Fibroblast of villous mesenchyme (primary cell): ENCODE results near the gene INSYN2A. TPM values are rescaled to one million over a fixed set of nuclear protein-coding genes. Genes with fewer than 3 reads are reported as not detected.
A peak's percentile ranks its signal among the peaks of the same experiment; 100 is the strongest.

Experiments
- DNase-seq: peaks from one replicate; pipeline ENCODE4 v3.0.0-alpha.2; 2010; ENCODE audit warnings: low read depth
- H3K4me3 ChIP-seq: 2 replicates; pipeline ENCODE4 v1.5.1; 2011; ENCODE audit warnings: low read depth, mild to moderate bottlenecking, low read length
- total RNA-seq: library from RNA; depleted of rRNA; stranded (reverse); fragments of >200 nt; gene quantifications from 2 replicates; pipeline ENCODE4 v1.2.3, GENCODE V29; 2012
- TF ChIP-seq, protein P1 (sequence below): IDR thresholded peaks from 2 replicates; pipeline ENCODE4 v1.5.1; 2012; ENCODE audit warnings: low read depth, mild to moderate bottlenecking, low read length; ENCODE audit not compliant: insufficient read depth

INSYN2A gene
- total RNA-seq, 1 donor = under 0.01 TPM

GRCh38 chr10:127198307-127198706 lies 1.9 kb upstream of the INSYN2A start:
- no peak overlapping the region for H3K4me3 ChIP-seq
- DNase-seq = no peak
- TF ChIP-seq, protein P1, sequence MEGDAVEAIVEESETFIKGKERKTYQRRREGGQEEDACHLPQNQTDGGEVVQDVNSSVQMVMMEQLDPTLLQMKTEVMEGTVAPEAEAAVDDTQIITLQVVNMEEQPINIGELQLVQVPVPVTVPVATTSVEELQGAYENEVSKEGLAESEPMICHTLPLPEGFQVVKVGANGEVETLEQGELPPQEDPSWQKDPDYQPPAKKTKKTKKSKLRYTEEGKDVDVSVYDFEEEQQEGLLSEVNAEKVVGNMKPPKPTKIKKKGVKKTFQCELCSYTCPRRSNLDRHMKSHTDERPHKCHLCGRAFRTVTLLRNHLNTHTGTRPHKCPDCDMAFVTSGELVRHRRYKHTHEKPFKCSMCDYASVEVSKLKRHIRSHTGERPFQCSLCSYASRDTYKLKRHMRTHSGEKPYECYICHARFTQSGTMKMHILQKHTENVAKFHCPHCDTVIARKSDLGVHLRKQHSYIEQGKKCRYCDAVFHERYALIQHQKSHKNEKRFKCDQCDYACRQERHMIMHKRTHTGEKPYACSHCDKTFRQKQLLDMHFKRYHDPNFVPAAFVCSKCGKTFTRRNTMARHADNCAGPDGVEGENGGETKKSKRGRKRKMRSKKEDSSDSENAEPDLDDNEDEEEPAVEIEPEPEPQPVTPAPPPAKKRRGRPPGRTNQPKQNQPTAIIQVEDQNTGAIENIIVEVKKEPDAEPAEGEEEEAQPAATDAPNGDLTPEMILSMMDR = peak; percentile 8

DNA sequence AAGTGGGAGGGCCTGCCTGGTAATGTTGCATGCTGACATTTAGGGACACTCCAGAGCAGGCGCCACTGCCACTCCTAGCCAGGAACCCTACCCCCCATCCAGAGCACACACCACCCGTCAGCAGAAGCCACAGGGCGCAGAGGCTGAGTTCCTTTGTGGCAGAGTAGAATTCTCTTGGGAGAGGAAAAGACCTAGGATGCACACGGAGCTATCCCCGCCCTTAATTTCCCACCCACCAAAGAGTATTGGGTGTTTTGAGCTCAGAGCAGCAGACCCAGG lies 702 bp upstream of the INSYN2A start:
- peak overlapping the region; percentile 45 for H3K4me3 ChIP-seq
- TF ChIP-seq, protein P1 = no peak
- DNase-seq = no peak

DNA sequence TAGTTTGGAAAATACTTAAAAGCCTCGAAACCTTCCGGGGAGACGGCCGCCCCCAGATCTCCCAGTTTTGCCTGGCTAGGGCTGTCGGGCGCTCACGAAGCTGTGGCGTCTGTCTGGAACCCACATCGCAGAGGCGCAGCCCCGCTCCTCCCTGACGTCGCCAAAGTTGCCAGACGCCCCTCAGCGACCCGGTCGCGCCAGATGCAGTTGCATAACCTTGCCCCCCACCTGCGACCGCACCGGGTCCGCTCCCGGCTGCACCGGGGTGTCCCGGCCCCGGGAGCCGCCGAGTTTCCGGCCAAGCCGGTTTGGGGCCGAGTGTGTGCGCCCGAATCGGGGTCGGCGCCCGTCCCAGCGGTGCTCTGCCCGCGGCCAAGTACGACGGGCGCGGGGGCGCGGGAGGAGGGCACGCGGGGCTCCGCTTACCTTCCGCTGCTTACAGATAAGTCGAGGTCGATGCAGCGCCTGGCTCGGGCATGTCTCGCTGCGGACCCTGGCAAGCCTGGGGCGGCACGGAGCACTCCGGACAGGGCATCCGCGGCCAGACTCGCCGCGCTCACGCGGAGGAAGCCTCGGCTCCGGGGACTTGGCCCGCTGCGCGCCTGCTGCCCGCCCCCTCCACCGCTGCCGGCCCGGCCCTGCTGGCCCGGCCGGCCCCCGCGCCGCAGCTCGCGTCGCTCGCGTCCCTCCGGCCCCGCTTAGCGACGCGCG lies 665 bp downstream of the INSYN2A start:
- peak; percentile 20 for DNase-seq
- TF ChIP-seq, protein P1 = no peak

DNA sequence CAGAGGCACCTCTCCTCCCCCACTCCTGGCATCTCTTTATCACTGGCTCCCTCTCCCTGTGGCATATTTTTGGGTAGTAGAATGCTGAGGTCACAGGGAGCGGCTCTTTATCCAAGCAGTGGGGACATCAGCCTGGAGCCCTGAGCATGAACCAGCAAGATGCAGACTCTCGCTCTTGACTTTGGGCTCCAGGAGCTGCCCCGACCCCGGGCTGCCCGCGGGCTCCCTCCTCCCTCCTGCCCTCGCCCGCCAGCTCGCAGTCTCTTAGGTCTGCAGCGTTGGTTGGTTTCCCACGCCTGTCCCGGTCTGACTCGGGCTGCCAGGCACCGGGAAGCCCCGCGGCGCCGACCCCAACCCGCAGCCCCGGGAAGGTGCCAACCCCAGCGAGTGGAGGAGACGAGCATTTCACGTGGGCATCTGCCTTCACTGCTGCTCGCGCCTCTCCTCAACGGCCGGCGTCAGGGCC lies 1.3 kb downstream of the INSYN2A start:
- TF ChIP-seq, protein P1 = no peak
- no peak for DNase-seq
- H3K4me3 ChIP-seq = no peak overlapping the region

More for the DNA sequence above, 665 bp downstream of the INSYN2A start:
- peak overlapping the region; percentile 47 for H3K4me3 ChIP-seq

DNA sequence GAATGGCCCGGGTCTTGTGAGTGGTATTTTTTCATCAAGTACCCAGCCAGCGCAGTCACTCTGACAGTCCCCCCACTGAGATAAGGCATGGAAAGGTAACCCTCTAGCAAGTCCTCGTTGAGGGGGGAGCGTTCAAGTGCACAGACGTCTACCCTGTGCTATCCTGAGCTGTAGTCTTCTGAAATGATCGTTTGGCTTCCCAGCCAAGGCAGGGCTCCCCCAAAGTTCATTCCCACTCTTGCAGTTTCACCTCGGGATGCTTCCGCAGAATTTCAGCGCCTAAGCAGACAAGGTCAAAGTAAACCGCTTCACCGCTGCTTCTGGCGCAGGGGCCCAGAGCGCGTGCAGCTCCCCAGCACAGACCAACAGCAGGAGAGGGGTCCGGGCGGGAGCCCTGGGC lies 1.8 kb downstream of the INSYN2A start:
- no peak overlapping the region for H3K4me3 ChIP-seq
- TF ChIP-seq, protein P1 = no peak
- DNase-seq = no peak

GRCh38 chr10:127194111-127194510 lies 2.3 kb downstream of the INSYN2A start:
- TF ChIP-seq, protein P1 = no peak
- no peak overlapping the region for H3K4me3 ChIP-seq
- no peak for DNase-seq

GRCh38 chr10:127193125-127193524 lies 3.3 kb downstream of the INSYN2A start:
- peak; percentile 12 for DNase-seq
- TF ChIP-seq, protein P1 = no peak
- H3K4me3 ChIP-seq = no peak overlapping the region
